Measurements from ENCODE around the gene KBTBD8. TPM values are rescaled to one million over a fixed set of nuclear protein-coding genes. Genes with fewer than 3 reads are reported as not detected.
A peak's percentile ranks its signal among the peaks of the same experiment; 100 is the strongest.

The KBTBD8 gene
- total and polyA plus RNA-seq, 2 donors (not counting 1 experiment from before 2014, with no cell fraction given), result 27.6 to 31.6 TPM

- Histone ChIP-seq H3K9me3 (ENCODE audit: control extremely low read depth in 1 of 3, control insufficient read depth in 2 of 3, insufficient read depth in 1 of 3, low read length in 2 of 3) (peaks cover 0 to 6% (median 4%) of the 10 kb centered on the region in 3 donors), H3K9ac (ENCODE audit: low read length) (peak overlapping the region; percentile 48), H3K27me3 (replicated peaks in 1 of 4; ENCODE audit: control extremely low read depth in 1 of 4, control insufficient read depth in 3 of 4, insufficient read depth in 4 of 4, low read length in 3 of 4) (no peaks in the 10 kb centered on the region), H2AFZ (ENCODE audit: insufficient read depth, low read depth, low read length, poor library complexity, severe bottlenecking) (peak overlapping the region; percentile 45), H3K27ac (ENCODE audit: low read length in 2 of 2) (peak overlapping the region; percentile 83 to 87), H3K79me2 (ENCODE audit: control insufficient read depth, insufficient read depth, low read length) (no peaks in the 10 kb centered on the region), H3K4me3 (ENCODE audit: control extremely low read depth in 1 of 5, extremely low read depth in 1 of 5, insufficient read depth in 1 of 5, low read depth in 2 of 5, low read length in 4 of 5) (no peak overlapping the region), H3K4me1 (ENCODE audit: control insufficient read depth in 2 of 2, insufficient read depth in 2 of 2, low read length in 2 of 2) (peaks cover 40 to 53% of the 10 kb centered on the region in 2 donors), H4K20me1 (ENCODE audit: control insufficient read depth, insufficient read depth, low read length, poor library complexity, severe bottlenecking) (no peaks in the 10 kb centered on the region), H3K4me2 (replicated peaks; ENCODE audit: low read depth, low read length, poor library complexity, severe bottlenecking) (peak overlapping the region; percentile 73), H3K36me3 (replicated peaks in 1 of 2; ENCODE audit: control extremely low read depth in 1 of 2, control insufficient read depth in 1 of 2, extremely low read depth in 1 of 2, insufficient read depth in 2 of 2, low read length in 1 of 2) (no peaks in the 10 kb centered on the region)
- Mint-ChIP-seq H3K4me1 (peaks cover 44% of the 10 kb centered on the region), H3K27me3 (no peaks in the 10 kb centered on the region), H3K9me3 (ENCODE audit: insufficient read depth) (no peaks in the 10 kb centered on the region), H3K27ac (peak overlapping the region; percentile 84), H3K4me3 (no peak overlapping the region)
- POLR2A ChIA-PET, result no interaction called here
- WGBS (ENCODE audit: insufficient coverage), result no CpG with 5 or more reads among the region's 2 CpGs
- ATAC-seq (ENCODE audit: low read depth) (no peak), DNase-seq (no peak)
- TF ChIP-seq EZH2 (IDR thresholded peaks at IDR 0.05; ENCODE audit: borderline replicate concordance, insufficient read depth, low read depth, low read length, poor library complexity, severe bottlenecking) (no peak), CTCF (IDR thresholded peaks at IDR 0.05) (no peak)
- intact Hi-C loops (cut with micrococcal nuclease), result no loop called here
- CTCF ChIA-PET, result interaction anchor here (0.6 to 6.6 kb wide), 11 partner anchors 9 to 1005 kb away, joined by 3 to 62 read pairs (median 3); no protein-coding TSS in a partner anchor
Measured at GRCh38 chr3:67047051-67047450, 48.9 kb downstream of the KBTBD8 start.

- no peaks in the 10 kb centered on the region for H4K20me1 ChIP-seq (ENCODE audit: control insufficient read depth, insufficient read depth, low read length, poor library complexity, severe bottlenecking)
- POLR2A ChIA-PET, result interaction anchor here (0.6 to 1.6 kb wide), 2 partner anchors 50 to 550 kb away, joined by 7 read pairs; partner anchors contain the start of gene KBTBD8
- H3K27me3 ChIP-seq (replicated peaks in 1 of 4; ENCODE audit: control extremely low read depth in 1 of 4, control insufficient read depth in 3 of 4, insufficient read depth in 4 of 4, low read length in 3 of 4), result no peaks in the 10 kb centered on the region
- ATAC-seq (ENCODE audit: low read depth) (peak; percentile 89), DNase-seq (peak; percentile 77)
- intact Hi-C loops (cut with micrococcal nuclease), result loop anchor here (1.0 kb wide), 3 partner anchors 48 to 828 kb away; no protein-coding TSS in a partner anchor
- H3K27ac Mint-ChIP-seq, result peak overlapping the region; percentile 84
- peak overlapping the region; percentile 73 for H3K4me2 ChIP-seq (replicated peaks; ENCODE audit: low read depth, low read length, poor library complexity, severe bottlenecking)
- no peak overlapping the region for H2AFZ ChIP-seq (ENCODE audit: insufficient read depth, low read depth, low read length, poor library complexity, severe bottlenecking)
- peaks cover 44% of the 10 kb centered on the region for H3K4me1 Mint-ChIP-seq
- H3K9me3 Mint-ChIP-seq (ENCODE audit: insufficient read depth), result no peaks in the 10 kb centered on the region
- no peaks in the 10 kb centered on the region for H3K36me3 ChIP-seq (replicated peaks in 1 of 2; ENCODE audit: control extremely low read depth in 1 of 2, control insufficient read depth in 1 of 2, extremely low read depth in 1 of 2, insufficient read depth in 2 of 2, low read length in 1 of 2)
- H3K27ac ChIP-seq (ENCODE audit: low read length in 2 of 2), result peak overlapping the region; percentile 83 to 87
- H3K9ac ChIP-seq (ENCODE audit: low read length), result peak overlapping the region; percentile 48
- H3K4me3 ChIP-seq (ENCODE audit: control extremely low read depth in 1 of 5, extremely low read depth in 1 of 5, insufficient read depth in 1 of 5, low read depth in 2 of 5, low read length in 4 of 5), result peak overlapping the region in 4 of 5 experiments; percentile 3 to 28 (median 16)
- peaks cover 0 to 6% (median 4%) of the 10 kb centered on the region in 3 donors for H3K9me3 ChIP-seq (ENCODE audit: control extremely low read depth in 1 of 3, control insufficient read depth in 2 of 3, insufficient read depth in 1 of 3, low read length in 2 of 3)
- CTCF ChIA-PET, result interaction anchor here (0.8 to 6.6 kb wide), 10 partner anchors 11 to 606 kb away, joined by 3 to 62 read pairs (median 6); partner anchors contain the start of gene SUCLG2
- H3K79me2 ChIP-seq (ENCODE audit: control insufficient read depth, insufficient read depth, low read length), result no peaks in the 10 kb centered on the region
- peak overlapping the region; percentile 80 for H3K4me3 Mint-ChIP-seq
- no peaks in the 10 kb centered on the region for H3K27me3 Mint-ChIP-seq
- peaks cover 40 to 53% of the 10 kb centered on the region in 2 donors for H3K4me1 ChIP-seq (ENCODE audit: control insufficient read depth in 2 of 2, insufficient read depth in 2 of 2, low read length in 2 of 2)
- WGBS (ENCODE audit: insufficient coverage), result no CpG with 5 or more reads among the region's 2 CpGs
- TF ChIP-seq EZH2 (IDR thresholded peaks at IDR 0.05; ENCODE audit: borderline replicate concordance, insufficient read depth, low read depth, low read length, poor library complexity, severe bottlenecking) (no peak), CTCF (IDR thresholded peaks at IDR 0.05) (no peak)
Measured at GRCh38 chr3:67048067-67048714, 50.1 kb downstream of the KBTBD8 start.
